ENCODE measurements around the gene AVEN.

The AVEN gene

DNA sequence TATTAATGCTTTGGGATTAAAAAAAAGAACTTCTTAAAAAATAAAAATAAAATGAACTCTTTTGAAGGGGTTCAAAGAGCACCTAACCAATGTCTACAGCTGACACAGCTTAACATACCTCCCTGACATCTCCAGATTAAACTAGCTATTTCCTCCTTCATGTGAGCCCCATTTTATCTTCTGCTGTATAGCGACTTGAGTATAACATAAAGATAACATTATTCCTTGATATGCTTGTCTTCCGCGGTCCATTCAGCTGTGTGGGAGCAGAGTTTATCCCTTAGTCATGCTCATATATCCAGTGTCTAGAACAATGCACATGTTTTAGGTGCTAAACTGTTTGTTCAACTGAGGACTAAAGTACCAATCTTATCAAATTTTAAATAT, 78.5 kb downstream of the AVEN start:
- ChIA-PET CTCF (interaction anchor here (1.5 kb wide), 2 partner anchors 221 to 226 kb away, joined by 4 to 5 read pairs; no protein-coding TSS in a partner anchor), POLR2A (no interaction called here)
- no peak for TF ChIP-seq CTCF (IDR thresholded peaks at IDR 0.05; ENCODE audit: insufficient read depth, low read length, missing control alignments)
- H3K4me3 ChIP-seq (ENCODE audit: low read depth, low read length), result no peak overlapping the region
- no peak for DNase-seq (ENCODE audit: low read depth, low spot score)

- ChIA-PET POLR2A (no interaction called here), CTCF (interaction anchor here (1.5 kb wide), 2 partner anchors 220 to 226 kb away, joined by 4 to 5 read pairs; no protein-coding TSS in a partner anchor)
- TF ChIP-seq CTCF (IDR thresholded peaks at IDR 0.05; ENCODE audit: insufficient read depth, low read length, missing control alignments), result no peak
- no peak for DNase-seq (ENCODE audit: low read depth, low spot score)
- no peak overlapping the region for H3K4me3 ChIP-seq (ENCODE audit: low read depth, low read length)
Measured at GRCh38 chr15:33959844-33960548, 79.0 kb downstream of the AVEN start.

DNA sequence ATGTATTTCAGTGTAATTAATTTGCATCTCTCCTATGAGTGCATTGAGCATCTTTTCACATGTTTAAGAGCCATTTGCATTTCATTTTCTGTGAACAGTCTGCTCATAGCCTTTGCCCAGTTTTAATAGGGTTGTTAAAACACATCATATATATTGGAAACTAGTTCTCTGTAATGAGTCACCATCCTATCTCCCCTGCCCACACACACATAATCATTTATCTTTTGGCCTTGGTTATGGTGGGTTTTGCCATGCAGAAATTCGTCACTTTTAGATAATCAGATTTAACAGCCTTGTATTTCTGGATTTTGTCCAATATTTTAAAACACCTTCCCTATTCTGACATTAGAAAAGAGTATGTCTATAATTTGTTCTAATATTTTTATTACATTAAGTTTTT, 82.6 kb downstream of the AVEN start:
- no peak overlapping the region for H3K4me3 ChIP-seq (ENCODE audit: low read depth, low read length)
- ChIA-PET POLR2A (no interaction called here), CTCF (interaction anchor here (1.2 to 1.4 kb wide), 2 partner anchors 8 to 10 kb away, joined by 4 to 5 read pairs; no protein-coding TSS in a partner anchor)
- TF ChIP-seq CTCF (IDR thresholded peaks at IDR 0.05; ENCODE audit: insufficient read depth, low read length, missing control alignments), result no peak
- no peak for DNase-seq (ENCODE audit: low read depth, low spot score)

- DNase-seq (ENCODE audit: low read depth, low spot score), result no peak
- CTCF ChIA-PET, result interaction anchor here (0.7 to 1.4 kb wide), 2 partner anchors 8 to 219 kb away, joined by 3 to 5 read pairs; no protein-coding TSS in a partner anchor
- TF ChIP-seq CTCF (IDR thresholded peaks at IDR 0.05; ENCODE audit: insufficient read depth, low read length, missing control alignments), result no peak
- no peak overlapping the region for H3K4me3 ChIP-seq (ENCODE audit: low read depth, low read length)
- POLR2A ChIA-PET, result interaction anchor here (0.6 kb wide), 1 partner anchor 929 kb away, joined by 3 read pairs; no protein-coding TSS in a partner anchor
Measured at GRCh38 chr15:33955945-33956344, 83.1 kb downstream of the AVEN start.

DNA sequence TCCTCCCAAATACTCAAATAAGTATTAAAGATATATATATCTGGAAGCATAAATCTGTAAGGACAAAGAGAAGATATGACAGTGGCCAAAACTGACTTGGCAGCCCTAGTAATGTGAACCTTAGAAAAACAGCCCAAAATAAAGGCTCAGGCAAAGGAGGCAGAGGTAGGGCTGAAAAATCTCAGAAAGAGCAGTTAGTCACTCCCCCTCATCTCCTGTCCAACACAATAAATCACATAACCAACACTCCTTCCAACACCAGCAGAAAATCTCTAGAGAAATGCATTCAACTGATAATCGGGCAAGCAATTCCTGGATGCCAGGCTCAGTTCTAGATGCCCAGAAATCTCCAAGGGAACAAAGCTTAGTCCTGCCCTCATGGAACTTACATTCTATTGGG, 92.9 kb downstream of the AVEN start:
- ChIA-PET POLR2A (no interaction called here), CTCF (no interaction called here)

More for the DNA sequence above, 92.9 kb downstream of the AVEN start:
- DNase-seq (ENCODE audit: low read depth, low spot score), result no peak
- no peak overlapping the region for H3K4me3 ChIP-seq (ENCODE audit: low read depth, low read length)
- no peak for TF ChIP-seq CTCF (IDR thresholded peaks at IDR 0.05; ENCODE audit: insufficient read depth, low read length, missing control alignments)

Data from AG04449 (cell line).